OCI-LY7 (cell line): ENCODE data around the gene TJP2.

Source experiments
- CTCF ChIP-seq: fragments of 200-600 bp; sonication (generic); conservative IDR thresholded peaks from 2 replicates; pipeline ENCODE4 v1.5.1; 2014; ENCODE audit warnings: mild to moderate bottlenecking, antibody characterized with exemption, low read length, moderate library complexity, mixed read lengths
- EZH2phosphoT487 ChIP-seq: fragments of 200-600 bp; sonication (generic); IDR thresholded peaks from 2 replicates; pipeline ENCODE4 v1.6.1; 2018; ENCODE audit warnings: low read depth, borderline replicate concordance, mild to moderate bottlenecking, mixed run types, antibody characterized with exemption, low read length, moderate library complexity, mixed read lengths

- TF ChIP-seq CTCF (no peak), EZH2phosphoT487 (no peak)
Observed at GRCh38 chr9:69276775-69277174, 102.7 kb downstream of the TJP2 start.
